Suprapubic skin (tissue), 4 donors: Measurements from ENCODE around the gene IPO13. TPM values are rescaled to one million over a fixed set of nuclear protein-coding genes. Genes with fewer than 3 reads are reported as not detected.

ENCODE experiments used
- DNase-seq, 2 donors: peaks; one replicate each; pipeline ENCODE4 v3.0.0-alpha.2; 2019; ENCODE audit warnings: low spot score in 2 of 2
- H3K27ac ChIP-seq: fragments of 200-600 bp; sonication (generic); one replicate; pipeline ENCODE4 v1.5.1; 2019
- H3K27me3 ChIP-seq: fragments of 200-600 bp; sonication (generic); one replicate; pipeline ENCODE4 v1.5.1; 2019
- H3K36me3 ChIP-seq: fragments of 200-600 bp; sonication (generic); one replicate; pipeline ENCODE4 v1.5.1; 2019
- H3K4me1 ChIP-seq: fragments of 200-600 bp; sonication (generic); one replicate; pipeline ENCODE4 v1.5.1; 2019
- H3K4me3 ChIP-seq: fragments of 200-600 bp; sonication (generic); one replicate; pipeline ENCODE4 v1.5.1; 2019; ENCODE audit warnings: mild to moderate bottlenecking
- H3K9me3 ChIP-seq: fragments of 200-600 bp; sonication (generic); one replicate; pipeline ENCODE4 v1.5.1; 2019
- CTCF ChIP-seq, 2 donors: fragments of 200-600 bp in 1 of 2; fragments of 450-650 bp in 1 of 2; sonication (generic) in 1 of 2; IDR thresholded peaks; one replicate each; pipeline ENCODE4 v1.5.1; 2016 to 2019; ENCODE audit warnings: antibody characterized with exemption in 2 of 2, mild to moderate bottlenecking in 1 of 2, moderate library complexity in 1 of 2
- EP300 ChIP-seq: sonication (generic); formaldehyde crosslinking; IDR thresholded peaks from one replicate; pipeline ENCODE4 v1.6.1; 2017; ENCODE audit warnings: antibody characterized with exemption
- POLR2A ChIP-seq, 2 donors: fragments of 450-650 bp; IDR thresholded peaks; one replicate each; pipeline ENCODE4 v1.6.1; 2017; ENCODE audit warnings: antibody characterized with exemption in 2 of 2, mild to moderate bottlenecking in 2 of 2, moderate library complexity in 2 of 2
- POLR2AphosphoS5 ChIP-seq, 3 donors: sonication (generic); formaldehyde crosslinking; IDR thresholded peaks; one replicate each; pipeline ENCODE4 v1.6.1; 2017; ENCODE audit warnings: antibody characterized with exemption in 3 of 3
- WGBS: methylation state at CpG from one replicate; pipeline ENCODE4 v1.1.5; 2018; 5-methylcytosine and 5-hydroxymethylcytosine counted together
- total RNA-seq, 4 donors: library from RNA; depleted of rRNA; stranded (reverse); fragments of >200 nt; gene quantifications; one replicate each; pipeline ENCODE4 v1.1.0, GENCODE V29; 2016

Gene IPO13
- total RNA-seq, 4 donors from 2014 or later = 30.8 to 41.0 (median 34.8) TPM

DNA sequence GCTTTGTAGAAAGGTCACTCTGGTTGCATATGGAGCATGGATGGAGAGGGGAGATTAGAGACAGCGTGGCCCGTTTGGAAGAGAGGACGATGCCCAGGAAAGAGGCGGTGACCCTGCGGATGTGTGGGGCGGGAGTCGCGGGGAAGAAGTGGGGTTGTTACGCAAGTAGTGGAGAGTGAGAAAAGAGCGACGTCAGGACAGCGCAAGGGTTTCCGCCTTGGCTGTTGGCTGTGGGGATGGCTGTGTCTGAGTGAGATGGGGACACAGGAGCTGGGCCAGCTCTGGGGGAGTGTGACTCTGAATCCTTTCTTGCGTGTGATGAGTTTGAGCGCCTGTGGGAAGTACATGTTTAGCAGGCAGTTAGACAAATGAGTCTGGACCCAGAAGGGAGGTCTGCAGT lies 36.1 kb downstream of the IPO13 start:
- TF ChIP-seq POLR2A (IDR thresholded peaks at IDR 0.05) = no peak
- no peak for TF ChIP-seq POLR2AphosphoS5 (IDR thresholded peaks at IDR 0.05)
- TF ChIP-seq CTCF (IDR thresholded peaks at IDR 0.05) = no peak
- no peak for TF ChIP-seq EP300
- WGBS = 82% methylated on average over 15 of the region's 15 CpGs

DNA sequence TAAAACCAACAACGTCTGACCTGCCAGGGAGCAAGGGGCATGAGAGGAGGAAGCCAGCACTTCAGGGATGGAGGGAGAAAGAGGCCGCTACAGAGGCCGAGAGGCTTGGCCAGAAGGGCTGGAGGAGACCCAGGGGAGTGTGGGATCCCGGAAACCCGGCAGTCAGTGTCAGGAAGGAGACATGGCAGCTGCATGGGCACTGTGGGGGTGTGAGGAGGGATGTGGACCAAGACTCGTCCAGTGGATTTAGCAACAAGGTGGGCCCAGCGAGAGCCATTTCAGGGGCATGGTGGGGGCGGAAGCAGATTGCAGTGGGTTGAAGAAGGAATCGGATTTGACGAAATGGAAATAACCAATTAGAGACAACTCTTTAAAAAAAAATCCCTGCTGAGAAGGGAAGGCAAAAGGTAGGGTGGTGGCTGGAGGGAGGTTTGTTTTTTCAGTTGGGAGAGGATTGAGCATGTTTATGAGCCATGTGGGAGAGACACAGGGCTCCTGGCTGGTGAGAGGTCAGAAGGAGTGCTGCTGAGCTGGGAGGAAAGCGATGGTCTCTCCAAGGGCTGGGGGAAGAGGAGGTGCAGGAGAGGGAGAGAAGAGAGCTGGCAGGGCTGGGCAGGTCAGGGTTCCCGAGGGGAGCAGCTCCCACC lies 36.6 kb downstream of the IPO13 start:
- H3K9me3 ChIP-seq = no peaks in the 10 kb centered on the region
- 79% methylated on average over 12 of the region's 12 CpGs for WGBS

More for the DNA sequence above, 36.1 kb downstream of the IPO13 start:
- H3K9me3 ChIP-seq = no peaks in the 10 kb centered on the region
- no peak overlapping the region for H3K4me3 ChIP-seq
- no peaks in the 10 kb centered on the region for H3K27me3 ChIP-seq
- no peak for DNase-seq
- H3K4me1 ChIP-seq = peaks cover 31% of the 10 kb centered on the region
- no peak overlapping the region for H3K27ac ChIP-seq
- peaks cover 23% of the 10 kb centered on the region for H3K36me3 ChIP-seq

GRCh38 chr1:43984855-43985254 lies 38.1 kb downstream of the IPO13 start:
- H3K27ac ChIP-seq = no peak overlapping the region
- no peaks in the 10 kb centered on the region for H3K27me3 ChIP-seq
- no peaks in the 10 kb centered on the region for H3K9me3 ChIP-seq
- H3K4me3 ChIP-seq = no peak overlapping the region
- H3K4me1 ChIP-seq = peaks cover 18% of the 10 kb centered on the region
- TF ChIP-seq CTCF (IDR thresholded peaks at IDR 0.05) = no peak
- TF ChIP-seq POLR2A (IDR thresholded peaks at IDR 0.05) = no peak
- no peak for TF ChIP-seq EP300
- TF ChIP-seq POLR2AphosphoS5 (IDR thresholded peaks at IDR 0.05) = no peak
- WGBS = 90% methylated on average over 14 of the region's 16 CpGs
- no peak for DNase-seq
- H3K36me3 ChIP-seq = peaks cover 22% of the 10 kb centered on the region

More for the DNA sequence above, 36.6 kb downstream of the IPO13 start:
- peaks cover 22% of the 10 kb centered on the region for H3K36me3 ChIP-seq
- DNase-seq = no peak
- H3K4me3 ChIP-seq = no peak overlapping the region
- TF ChIP-seq POLR2A (IDR thresholded peaks at IDR 0.05) (no peak), CTCF (IDR thresholded peaks at IDR 0.05) (no peak)
- no peak overlapping the region for H3K27ac ChIP-seq
- peaks cover 29% of the 10 kb centered on the region for H3K4me1 ChIP-seq
- H3K27me3 ChIP-seq = no peaks in the 10 kb centered on the region

DNA sequence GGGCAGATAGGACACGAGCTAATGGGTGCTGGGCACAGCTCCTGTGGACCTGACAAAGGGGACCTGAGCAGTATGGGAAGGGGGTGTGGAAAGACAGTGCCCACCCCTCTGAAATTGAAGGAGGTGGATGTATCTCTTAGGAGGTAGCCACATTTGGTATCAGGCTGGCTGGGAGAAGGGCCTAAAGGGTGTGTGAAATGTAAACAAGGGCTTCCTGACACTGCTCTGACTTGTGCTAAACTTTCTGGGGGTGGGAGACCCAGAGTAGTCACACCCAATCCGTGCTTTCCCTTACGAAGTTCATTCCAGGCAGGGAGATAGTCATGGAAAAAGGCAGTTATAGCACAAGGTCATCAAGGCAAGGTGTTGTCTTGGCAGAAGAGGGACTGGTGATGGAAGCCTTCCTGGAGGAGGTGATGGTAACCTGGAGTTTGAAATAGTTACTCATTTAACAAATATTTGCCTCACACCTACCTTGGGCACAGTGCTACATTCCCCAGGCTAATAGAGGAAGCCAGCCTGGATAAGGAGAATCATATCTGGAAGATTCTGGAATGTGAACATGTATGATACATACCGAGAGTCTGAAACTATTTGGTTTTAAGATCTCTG lies 39.3 kb downstream of the IPO13 start:
- no peak overlapping the region for H3K4me3 ChIP-seq
- H3K27ac ChIP-seq = no peak overlapping the region
- peaks cover 22% of the 10 kb centered on the region for H3K36me3 ChIP-seq
- no peak for DNase-seq
- H3K4me1 ChIP-seq = peaks cover 12% of the 10 kb centered on the region
- H3K9me3 ChIP-seq = no peaks in the 10 kb centered on the region
- WGBS = 75% methylated on average over 4 of the region's 4 CpGs
- H3K27me3 ChIP-seq = no peaks in the 10 kb centered on the region
- no peak for TF ChIP-seq POLR2A (IDR thresholded peaks at IDR 0.05)
- no peak for TF ChIP-seq CTCF (IDR thresholded peaks at IDR 0.05)
- TF ChIP-seq POLR2AphosphoS5 (IDR thresholded peaks at IDR 0.05) = no peak
- TF ChIP-seq EP300 = no peak

GRCh38 chr1:43986712-43987111 lies 40.0 kb downstream of the IPO13 start:
- no peak overlapping the region for H3K27ac ChIP-seq

More at GRCh38 chr1:43986712-43987111, 40.0 kb downstream of the IPO13 start:
- Histone ChIP-seq H3K9me3 (no peaks in the 10 kb centered on the region), H3K36me3 (peaks cover 22% of the 10 kb centered on the region), H3K4me3 (no peak overlapping the region), H3K27me3 (no peaks in the 10 kb centered on the region), H3K4me1 (peaks cover 10% of the 10 kb centered on the region)
- WGBS = 75% methylated on average over 6 of the region's 6 CpGs
- DNase-seq = no peak
- TF ChIP-seq EP300 = no peak
- no peak for TF ChIP-seq POLR2A (IDR thresholded peaks at IDR 0.05)
- no peak for TF ChIP-seq CTCF (IDR thresholded peaks at IDR 0.05)
- TF ChIP-seq POLR2AphosphoS5 (IDR thresholded peaks at IDR 0.05) = no peak
